T-helper 2 cell (primary cell): ENCODE data around the gene OFD1.

Experiments
- DNase-seq, 5 experiments: peaks; one replicate each; pipeline versions ENCODE4 v3.0.0 to v3.0.0-alpha.2; 2012 to 2022

Gene OFD1

DNA sequence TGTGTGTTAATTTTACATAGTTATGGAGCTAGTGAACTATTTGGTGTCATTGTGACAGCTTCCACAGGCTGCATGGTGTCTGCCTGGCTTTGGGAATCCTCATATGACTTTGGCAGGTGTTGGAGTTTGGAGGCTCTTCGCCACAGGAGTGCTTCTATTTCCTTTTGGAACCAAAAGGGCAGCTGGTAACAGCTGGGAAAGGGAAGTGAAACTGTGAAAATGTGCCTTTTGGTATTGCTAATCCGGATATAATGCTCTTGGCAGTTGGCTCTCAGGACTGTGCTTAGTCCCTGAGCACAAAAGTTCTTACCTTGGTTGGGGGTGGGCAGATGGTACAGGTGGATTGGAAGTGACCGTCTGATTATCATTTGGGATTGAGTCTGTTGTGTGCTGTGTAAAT, 18.1 kb downstream of the OFD1 start:
- no peak for DNase-seq

DNA sequence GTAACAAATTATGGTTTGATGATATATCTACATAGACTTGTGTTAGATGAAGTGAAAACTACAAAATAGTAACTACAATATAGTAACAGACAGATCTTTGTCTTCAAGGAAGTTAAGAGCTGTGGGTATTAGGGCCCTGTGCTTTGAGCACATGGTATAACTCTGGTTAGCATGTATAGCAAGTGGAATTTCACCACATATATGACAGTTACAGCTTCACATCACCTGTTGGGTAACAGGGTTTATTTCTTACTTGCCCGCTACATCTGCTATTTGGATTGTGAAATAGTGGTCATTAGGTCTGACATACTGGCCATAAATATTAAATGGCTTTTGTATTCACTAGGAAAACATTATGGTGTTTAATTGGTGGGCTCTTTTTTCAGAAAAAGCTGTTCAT, 20.2 kb downstream of the OFD1 start:
- DNase-seq, result no peak

DNA sequence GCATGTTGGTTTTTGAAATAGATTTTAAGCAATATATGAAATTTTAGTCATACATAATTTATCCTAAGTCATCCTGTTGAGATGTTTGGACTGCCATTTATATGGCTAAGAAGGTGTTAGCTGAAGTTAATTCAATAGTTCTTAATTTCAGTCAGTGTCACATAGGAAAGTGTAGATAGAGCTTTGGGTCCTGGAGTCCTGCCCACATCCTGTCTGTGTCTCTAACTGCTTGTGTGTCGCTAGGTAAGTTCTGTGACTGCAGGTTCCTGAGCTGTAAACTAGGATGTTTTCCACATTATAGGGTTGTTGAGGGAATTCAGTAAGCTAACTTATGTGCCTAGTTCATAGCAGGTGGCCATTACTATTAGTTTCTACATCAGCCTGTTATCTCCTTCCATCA, 20.7 kb downstream of the OFD1 start:
- peak in 1 of 5 experiments; percentile 64 for DNase-seq

DNA sequence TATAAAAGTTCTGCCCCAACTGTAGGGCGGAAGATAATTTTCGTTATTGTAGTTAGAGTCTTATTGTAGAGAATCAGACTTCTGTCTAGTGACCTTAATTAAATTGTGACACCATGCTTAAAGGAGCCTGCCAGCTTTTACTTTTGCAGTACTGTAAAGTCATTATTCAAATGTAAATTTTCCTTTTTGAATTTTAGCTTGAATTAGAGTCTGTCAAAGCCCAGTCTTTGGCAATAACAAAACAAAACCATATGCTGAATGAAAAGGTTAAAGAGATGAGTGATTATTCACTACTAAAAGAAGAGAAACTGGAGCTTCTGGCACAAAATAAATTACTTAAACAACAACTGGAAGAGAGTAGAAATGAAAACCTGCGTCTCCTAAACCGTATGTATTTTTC, 21.8 kb downstream of the OFD1 start:
- DNase-seq, result no peak

DNA sequence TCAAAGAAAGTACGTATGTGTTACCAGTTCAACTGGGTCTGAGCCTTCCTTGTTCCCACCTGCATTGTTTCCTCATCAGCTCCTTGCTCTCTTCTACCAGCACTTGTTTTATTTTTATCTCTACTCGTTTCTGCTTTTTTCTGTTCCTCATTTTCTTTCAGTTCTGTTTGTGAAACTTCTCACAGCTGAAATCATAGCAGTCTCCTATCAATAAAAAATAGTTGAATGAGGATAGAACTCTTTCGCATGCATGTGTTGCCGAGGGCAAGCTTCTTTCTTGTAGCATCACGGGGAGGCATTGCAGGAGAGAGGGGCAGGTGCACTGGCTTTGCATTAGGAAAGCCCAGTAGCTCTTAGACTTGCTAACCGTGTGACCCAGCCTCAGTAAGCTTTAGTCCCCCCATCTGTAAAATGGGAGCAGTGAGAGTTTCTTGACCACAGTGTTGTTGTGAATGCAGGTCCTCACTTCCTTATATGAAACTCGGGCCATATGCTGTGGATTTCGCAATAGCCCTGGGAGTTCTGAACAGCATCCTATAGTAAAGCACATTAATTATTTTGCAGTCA, 24.7 kb downstream of the OFD1 start:
- no peak for DNase-seq

- DNase-seq, result no peak
Observed at GRCh38 chrX:13760426-13760825, 25.9 kb downstream of the OFD1 start.

DNA sequence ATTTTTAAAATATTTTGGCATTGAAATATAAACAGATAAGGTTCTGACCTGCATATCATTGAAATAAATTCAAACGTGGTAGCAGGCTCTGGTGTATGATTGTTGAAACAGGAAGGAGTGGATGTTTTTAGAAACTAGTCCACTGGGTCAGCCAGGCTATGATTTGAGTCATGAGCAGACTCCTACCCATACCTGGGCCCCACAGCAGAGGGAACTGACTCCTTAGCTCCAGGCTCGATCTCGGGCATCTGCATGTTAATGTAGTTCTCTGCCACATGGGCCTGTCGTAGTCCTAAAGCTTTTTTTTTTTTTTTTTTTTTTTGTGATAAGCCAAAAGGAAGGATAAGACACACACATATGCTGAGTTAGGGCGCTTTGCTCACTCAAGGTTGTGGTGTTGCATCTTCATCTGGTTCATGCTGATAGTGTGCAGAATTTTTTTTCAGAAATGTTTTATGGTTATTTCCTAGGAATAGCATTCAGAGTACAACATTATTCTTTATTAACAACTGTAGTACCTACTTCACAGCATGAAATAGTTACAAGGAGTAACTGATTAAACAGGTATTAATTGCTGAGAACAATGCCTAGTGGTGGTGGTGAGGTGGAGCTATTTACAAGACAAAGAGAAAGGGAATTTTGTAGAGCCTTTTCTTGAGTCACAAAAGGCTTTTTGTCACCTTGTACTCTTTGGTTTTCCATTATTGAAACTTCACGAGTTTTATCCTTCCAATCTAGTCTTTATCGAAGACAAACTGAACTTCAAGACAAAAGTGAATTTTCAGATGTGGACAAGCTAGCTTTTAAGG, 27.3 kb downstream of the OFD1 start:
- DNase-seq, result no peak

GRCh38 chrX:13763489-13763888, 28.9 kb downstream of the OFD1 start:
- no peak for DNase-seq

DNA sequence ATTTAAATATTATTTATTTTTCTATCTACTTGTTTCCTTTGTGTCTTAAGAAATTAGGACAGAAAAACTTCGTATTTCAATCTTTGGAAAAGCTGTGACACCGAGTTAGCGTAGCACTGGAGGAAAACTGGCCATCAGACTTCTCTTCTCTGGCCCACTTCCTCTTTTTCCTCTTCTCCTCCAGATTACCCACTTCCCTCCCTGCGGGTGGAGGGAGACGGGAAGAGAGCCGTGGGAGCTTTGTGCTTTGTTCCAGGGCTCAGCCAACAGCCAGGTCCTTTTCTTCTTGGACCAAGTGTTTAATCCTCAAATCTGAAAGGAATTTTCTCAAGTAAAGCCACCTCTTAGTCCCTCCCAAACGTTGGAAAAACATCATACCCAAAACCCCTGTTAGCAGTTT, 29.7 kb downstream of the OFD1 start:
- DNase-seq, result no peak

DNA sequence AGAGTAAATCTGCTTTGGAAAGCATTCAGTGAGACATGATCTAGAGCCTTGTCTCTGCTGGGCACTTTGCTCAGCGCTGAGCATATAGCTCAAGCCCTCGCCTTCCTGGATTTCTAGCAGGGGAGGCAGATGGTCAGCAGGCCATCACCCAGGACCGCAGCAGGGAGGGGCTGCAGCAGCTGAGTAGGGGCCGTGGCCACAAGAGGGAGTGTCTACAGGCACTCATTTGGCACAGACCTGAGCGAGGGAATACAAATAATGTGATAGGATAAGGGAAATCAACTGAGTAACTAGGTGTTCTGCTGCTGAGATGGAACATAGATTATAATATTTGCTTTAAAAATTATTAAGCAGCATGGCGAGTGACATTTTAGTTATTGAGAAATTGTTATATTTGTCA, 30.2 kb downstream of the OFD1 start:
- no peak for DNase-seq

- DNase-seq, result no peak
Observed at GRCh38 chrX:13768939-13769338, 34.4 kb downstream of the OFD1 start.

DNA sequence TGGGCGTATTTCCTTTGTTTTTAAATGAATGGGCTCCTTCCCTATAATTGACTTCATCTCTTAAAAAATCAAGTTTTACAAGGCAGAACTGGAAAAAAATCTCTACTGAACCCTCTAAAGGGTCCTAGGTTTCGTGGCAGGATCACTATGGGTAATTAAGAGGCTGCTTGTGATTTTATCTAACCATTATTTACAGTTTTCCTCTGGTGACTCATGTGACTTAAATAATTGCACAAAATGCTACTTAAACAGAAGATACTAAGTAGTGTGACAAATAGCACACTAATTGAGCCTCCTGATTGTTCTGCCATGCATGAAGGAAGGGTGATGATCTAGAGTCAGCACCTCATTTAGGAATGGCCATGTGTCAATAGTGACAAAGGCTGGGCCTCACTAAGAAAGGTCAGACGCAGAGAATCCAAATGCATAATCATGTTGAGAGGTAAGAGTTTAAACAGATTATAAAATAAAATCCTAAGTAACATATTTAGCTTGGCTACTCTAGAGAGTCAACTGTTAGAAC, 35.5 kb downstream of the OFD1 start:
- no peak for DNase-seq

- DNase-seq, result no peak
Observed at GRCh38 chrX:13774696-13775095, 40.1 kb downstream of the OFD1 start.

- DNase-seq, result no peak
Observed at GRCh38 chrX:13775837-13776236, 41.3 kb downstream of the OFD1 start.

DNA sequence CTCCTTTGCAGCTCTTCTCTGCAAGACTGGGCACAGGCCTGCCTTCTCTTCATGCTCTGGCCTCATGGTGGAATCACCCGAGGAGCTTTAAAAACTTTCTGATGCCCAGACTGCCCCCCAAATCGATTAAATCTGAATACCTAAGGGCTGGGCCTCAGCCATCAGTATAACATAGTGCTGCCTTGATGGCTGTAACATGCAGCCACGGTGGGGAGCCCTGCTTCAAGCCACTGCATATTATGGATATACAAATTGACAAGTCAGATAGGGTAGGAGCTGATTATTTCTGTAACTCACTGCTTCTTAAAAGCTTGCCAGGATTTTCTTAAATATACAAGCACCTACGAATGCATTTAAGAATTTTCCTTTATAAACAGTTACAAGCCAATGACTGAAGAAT, 41.8 kb downstream of the OFD1 start:
- no peak for DNase-seq

DNA sequence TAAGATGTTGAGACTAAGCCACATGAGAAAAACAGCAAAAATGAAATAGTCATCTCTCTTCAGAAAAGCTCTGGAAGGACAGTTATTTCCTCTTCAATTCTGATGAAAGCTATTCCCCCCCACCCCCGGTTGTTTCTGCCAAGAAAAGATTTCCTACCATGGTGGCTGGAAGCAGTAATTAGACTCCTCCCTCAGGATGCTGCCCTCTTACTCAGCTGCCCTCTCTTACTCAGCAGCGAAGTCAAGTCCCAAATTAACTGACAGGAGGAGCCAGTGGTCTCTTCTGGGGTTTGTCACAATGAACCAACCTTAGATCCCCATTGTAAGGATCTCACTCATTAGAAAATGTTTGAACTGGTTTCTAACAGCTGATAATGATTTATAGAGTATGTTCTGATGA, 44.4 kb downstream of the OFD1 start:
- no peak for DNase-seq

- no peak for DNase-seq
Observed at GRCh38 chrX:13780868-13781427, 46.4 kb downstream of the OFD1 start.

DNA sequence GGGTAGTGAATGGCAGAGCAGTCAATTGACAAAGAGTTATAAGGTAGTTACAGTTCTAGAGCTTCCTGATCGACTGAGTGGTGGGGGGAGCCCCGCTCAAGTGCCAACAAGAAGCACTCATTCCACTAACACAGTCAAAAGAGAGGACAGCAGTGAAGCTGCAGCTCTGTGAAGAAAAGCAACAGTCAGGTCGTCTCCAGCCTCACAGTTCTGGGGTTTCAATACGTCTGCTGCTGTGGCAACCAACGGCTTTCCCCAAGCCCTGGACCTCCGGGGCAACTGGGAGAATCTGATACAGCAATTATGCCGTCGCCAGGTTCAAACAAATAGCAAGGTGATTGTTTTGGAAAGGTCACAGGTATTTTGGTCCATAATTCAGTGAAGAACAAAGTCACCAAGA, 51.5 kb downstream of the OFD1 start:
- no peak for DNase-seq

GRCh38 chrX:13790206-13791131, 55.9 kb downstream of the OFD1 start:
- DNase-seq, result no peak

- no peak for DNase-seq
Observed at GRCh38 chrX:13791145-13791544, 56.6 kb downstream of the OFD1 start.

DNA sequence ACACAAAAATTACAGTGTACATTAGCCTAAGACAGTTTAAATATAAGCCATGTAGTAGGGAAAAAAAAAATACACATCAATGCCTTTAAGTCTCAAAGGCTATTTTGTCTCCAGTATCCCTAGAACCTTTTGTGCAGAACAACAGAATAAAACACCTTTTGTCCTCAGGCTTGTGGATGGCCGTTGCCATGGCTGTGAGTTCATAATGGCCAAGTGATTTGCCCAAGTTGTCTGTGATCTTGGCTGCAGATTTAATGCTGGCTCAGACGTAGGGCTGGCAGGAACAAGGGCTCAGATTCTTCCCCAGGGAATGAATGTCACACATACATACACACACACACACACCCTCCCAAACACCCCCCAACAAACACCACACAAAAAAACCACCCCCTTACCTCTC, 57.0 kb downstream of the OFD1 start:
- no peak for DNase-seq

GRCh38 chrX:13793897-13794296, 59.3 kb downstream of the OFD1 start:
- DNase-seq, result no peak

- no peak for DNase-seq
Observed at GRCh38 chrX:13794417-13794816, 59.9 kb downstream of the OFD1 start.
